K562 (cell line): ENCODE results near the gene POMGNT2.
"Not testable (repeated sequence)": the region's sequence is repeated elsewhere in the genome, so short reads cannot be mapped to it uniquely, and the experiment has no call there.

Experiments used
- ARID3A ChIP-seq: IDR thresholded peaks from 2 replicates; pipeline ENCODE4 v1.6.1; 2012; ENCODE audit warnings: low read depth, low read length, improper control_type of control experiment, borderline replicate concordance
- CREB5 ChIP-seq: fragments of 250-450 bp; sonication (Bioruptor Pico); IDR thresholded peaks from 2 replicates; pipeline ENCODE4 v1.5.0; 2020; ENCODE audit warnings: mild to moderate bottlenecking
- CTCF ChIP-seq, 3 experiments: IDR thresholded peaks in 2 of 3; conservative IDR thresholded peaks in 1 of 3; 2 replicates each; pipeline ENCODE4 v1.5.1; 2011 to 2012; ENCODE audit warnings: low read length in 3 of 3, mild to moderate bottlenecking in 3 of 3, control low read depth in 2 of 3, improper control_type of control experiment in 1 of 3, inconsistent platforms in 1 of 3, low read depth in 1 of 3, mixed read lengths in 1 of 3, moderate library complexity in 1 of 3; ENCODE audit not compliant: insufficient read depth in 2 of 3
- KDM1A ChIP-seq, 2 experiments: fragments of 450-650 bp; IDR thresholded peaks; 2 replicates each; pipeline ENCODE4 v1.6.1; 2016; ENCODE audit warnings: mild to moderate bottlenecking in 2 of 2
- MAFG ChIP-seq: fragments of 450-650 bp; conservative IDR thresholded peaks from 2 replicates; pipeline ENCODE4 v1.6.1; 2016; ENCODE audit warnings: missing genetic modification characterization, missing compliant biosample characterization
- MYC ChIP-seq, 2 experiments: fragments of 250-450 bp in 1 of 2; sonication (Bioruptor Pico) in 1 of 2; IDR thresholded peaks; 2 replicates each; pipeline versions ENCODE4 v1.5.1 to v1.6.1; 2012 to 2021; ENCODE audit warnings: low read depth in 2 of 2, borderline replicate concordance in 1 of 2, improper control_type of control experiment in 1 of 2, low read length in 1 of 2, mild to moderate bottlenecking in 1 of 2, moderate library complexity in 1 of 2
- POLR2AphosphoS5 ChIP-seq: IDR thresholded peaks from 2 replicates; pipeline ENCODE4 v1.6.1; 2011; ENCODE audit warnings: mild to moderate bottlenecking, low read depth, low read length, moderate library complexity; ENCODE audit not compliant: control insufficient read depth, insufficient read depth
- POU5F1 ChIP-seq: fragments of 150-350 bp; IDR thresholded peaks from 2 replicates; pipeline ENCODE4 v1.6.1; 2014; ENCODE audit warnings: borderline replicate concordance, low read length, low read depth, mild to moderate bottlenecking; ENCODE audit not compliant: partially characterized antibody
- SAP30 ChIP-seq: fragments of 200-600 bp; sonication (generic); IDR thresholded peaks from 2 replicates; pipeline ENCODE4 v1.6.1; 2012; ENCODE audit warnings: borderline replicate concordance, low read depth, mild to moderate bottlenecking, moderate library complexity, low read length, control low read depth, inconsistent platforms; ENCODE audit not compliant: insufficient read depth, poor library complexity, severe bottlenecking
- SETDB1 ChIP-seq: IDR thresholded peaks from one replicate; pipeline ENCODE4 v1.6.1; 2012; ENCODE audit warnings: low read length, control low read depth, inconsistent platforms
- TCF7 ChIP-seq: sonication (generic); IDR thresholded peaks from 2 replicates; pipeline ENCODE4 v1.6.1; 2016; ENCODE audit warnings: antibody characterized with exemption, borderline replicate concordance
- TEAD4 ChIP-seq, 2 experiments: sonication (generic) in 1 of 2; formaldehyde crosslinking in 1 of 2; IDR thresholded peaks; 2 replicates each; pipeline versions ENCODE4 v1.6.1 to v1.8.0; 2012 to 2022; ENCODE audit warnings: borderline replicate concordance in 1 of 2, inconsistent platforms in 1 of 2, low read length in 1 of 2, mild to moderate bottlenecking in 1 of 2, missing genetic modification reagents in 1 of 2
- YY1 ChIP-seq, 3 experiments: IDR thresholded peaks; 2 replicates each; pipeline ENCODE4 v1.6.1; 2011; ENCODE audit warnings: low read length in 2 of 3, mild to moderate bottlenecking in 2 of 3, moderate library complexity in 2 of 3, borderline replicate concordance in 1 of 3, control low read depth in 1 of 3, low read depth in 1 of 3; ENCODE audit not compliant: insufficient read depth in 3 of 3, insufficient replicate concordance in 2 of 3, control insufficient read depth in 1 of 3, insufficient read length in 1 of 3; ENCODE audit errors: extremely low read depth in 1 of 3
- ZNF318 ChIP-seq, 2 experiments: fragments of 450-650 bp; IDR thresholded peaks; 2 replicates each; pipeline ENCODE4 v1.6.1; 2016; ENCODE audit warnings: mild to moderate bottlenecking in 2 of 2, borderline replicate concordance in 1 of 2, low read depth in 1 of 2, moderate library complexity in 1 of 2

GRCh38 chr3:43070670-43071069 lies 35.2 kb downstream of the POMGNT2 start:
- TF ChIP-seq CTCF (IDR thresholded peaks at IDR 0.05 in 2 of 3, conservative IDR thresholded peaks at IDR 0.05 in 1 of 3; ENCODE audit: insufficient read depth in 2 of 3, low read depth in 1 of 3, low read length in 3 of 3); CREB5; ARID3A; POU5F1; MYC (IDR thresholded peaks at IDR 0.05; ENCODE audit: low read depth, low read length); MYC (CRISPR knock-in tag; IDR thresholded peaks at IDR 0.05; ENCODE audit: borderline replicate concordance, low read depth); MAFG (tag); POLR2AphosphoS5; ZNF318 (IDR thresholded peaks at IDR 0.05; ENCODE audit: borderline replicate concordance in 1 of 2, low read depth in 1 of 2); TEAD4 (IDR thresholded peaks at IDR 0.05; ENCODE audit: low read length); TEAD4 (CRISPR knock-in tag; IDR thresholded peaks at IDR 0.05; ENCODE audit: borderline replicate concordance); SETDB1; YY1 (IDR thresholded peaks at IDR 0.05; ENCODE audit: borderline replicate concordance in 1 of 3, control insufficient read depth in 1 of 3, extremely low read depth in 1 of 3, insufficient read depth in 3 of 3, insufficient read length in 1 of 3, insufficient replicate concordance in 2 of 3, low read depth in 1 of 3, low read length in 2 of 3); KDM1A (IDR thresholded peaks at IDR 0.05); TCF7; SAP30: not testable (repeated sequence)
